HCT116 (cell line): ENCODE results near the gene CBX3. TPM values are rescaled to one million over a fixed set of nuclear protein-coding genes. Genes with fewer than 3 reads are reported as not detected.

Source experiments
- ATAC-seq: fragments of 200-7000 bp; cut with Tn5 transposase; 2 replicates; pipeline ENCODE4 v1.9.1; 2020; ENCODE audit warnings: mild to moderate bottlenecking, moderate library complexity
- BruUV-seq: library from RNA; stranded (reverse); fragments of 400-500 nt; replicated peaks from 2 replicates; lab custom pipeline; 2021; lab: Mats Ljungman, UMichigan
- CTCF ChIA-PET: fragments of 300-600 bp; sonication (Branson Sonifier 250); formaldehyde crosslinking; loops from one replicate; lab custom pipeline; 2021; ENCODE audit warnings: antibody characterized with exemption; lab: Charles Lee
- POLR2A ChIA-PET: fragments of 300-600, 350-600 bp; sonication (Branson Sonifier 250); formaldehyde crosslinking; loops from one replicate; lab custom pipeline; 2021; ENCODE audit warnings: antibody characterized with exemption; lab: Charles Lee
- RAD21 ChIA-PET, 2 experiments: fragments of 300-600 bp; sonication (Branson Sonifier 250); formaldehyde crosslinking; loops; one replicate each; lab custom pipeline; 2023; ENCODE audit warnings: low total read pairs in 2 of 2; ENCODE audit not compliant: uncharacterized antibody in 2 of 2, unreplicated experiment in 2 of 2, low non-redundant PET in 1 of 2; lab: Charles Lee
- DNase-seq: peaks from one replicate; pipeline ENCODE4 v3.0.0-alpha.2; 2010; ENCODE audit warnings: low read depth, low spot score
- H2AFZ ChIP-seq: fragments of 200-600 bp; shearing (Covaris generic), sonication (generic); 2 replicates; pipeline ENCODE4 v1.6.1; 2017; ENCODE audit warnings: low read depth, mixed run types, mixed read lengths, antibody characterized with exemption, low read length; ENCODE audit not compliant: poor library complexity, severe bottlenecking
- H3K27ac ChIP-seq: 2 replicates; pipeline ENCODE4 v1.5.1; 2012; ENCODE audit warnings: low read depth, low read length
- H3K27me3 ChIP-seq: fragments of 200-600 bp; sonication (generic); 2 replicates; pipeline ENCODE4 v1.6.1; 2016; ENCODE audit warnings: mixed run types, low read length, mixed read lengths; ENCODE audit not compliant: insufficient read depth
- H3K36me3 ChIP-seq, 2 experiments: fragments of 200-500 bp in 1 of 2; fragments of 200-600 bp in 1 of 2; sonication (Bioruptor generic) in 1 of 2; sonication (generic) in 1 of 2; 2 replicates each; pipeline versions ENCODE4 v1.5.1 to v1.6.1; 2014 to 2016; ENCODE audit warnings: low read length in 2 of 2, inconsistent platforms in 1 of 2, mixed read lengths in 1 of 2, mixed run types in 1 of 2; ENCODE audit not compliant: insufficient read depth in 2 of 2, control insufficient read depth in 1 of 2
- H3K4me1 ChIP-seq, 2 experiments: fragments of 200-600 bp in 1 of 2; sonication (generic) in 1 of 2; 2 replicates each; pipeline versions ENCODE4 v1.5.1 to v1.6.1; 2012 to 2017; ENCODE audit warnings: low read length in 2 of 2, inconsistent platforms in 1 of 2, mild to moderate bottlenecking in 1 of 2, mixed read lengths in 1 of 2, mixed run types in 1 of 2, moderate library complexity in 1 of 2; ENCODE audit not compliant: insufficient read depth in 2 of 2, control insufficient read depth in 1 of 2
- H3K4me2 ChIP-seq: fragments of 200-600 bp; sonication (generic); 2 replicates; pipeline ENCODE4 v1.6.1; 2017; ENCODE audit warnings: mixed run types, low read length, mixed read lengths
- H3K4me3 ChIP-seq, 2 experiments: fragments of 200-600 bp in 1 of 2; sonication (generic) in 1 of 2; replicated peaks in 1 of 2; 2 replicates each; pipeline ENCODE4 v1.5.1; 2011 to 2016; ENCODE audit warnings: low read length in 2 of 2, control low read depth in 1 of 2, low read depth in 1 of 2, mild to moderate bottlenecking in 1 of 2, mixed read lengths in 1 of 2, mixed run types in 1 of 2
- H3K79me2 ChIP-seq: fragments of 200-600 bp; sonication (generic); 2 replicates; pipeline ENCODE4 v1.6.1; 2017; ENCODE audit warnings: mild to moderate bottlenecking, mixed run types, low read length, moderate library complexity, mixed read lengths; ENCODE audit not compliant: insufficient read depth
- H3K9ac ChIP-seq: fragments of 200-600 bp; sonication (generic); 2 replicates; pipeline ENCODE4 v1.6.1; 2016; ENCODE audit warnings: low read length, mixed read lengths
- H3K9me2 ChIP-seq: fragments of 200-600 bp; sonication (generic), shearing (Covaris generic); 2 replicates; pipeline ENCODE4 v1.6.1; 2017; ENCODE audit warnings: mixed run types, mild to moderate bottlenecking, moderate library complexity; ENCODE audit not compliant: insufficient read depth
- H3K9me3 ChIP-seq, 2 experiments: fragments of 200-500 bp in 1 of 2; fragments of 200-600 bp in 1 of 2; sonication (Bioruptor generic) in 1 of 2; sonication (generic) in 1 of 2; 2 replicates each; pipeline ENCODE4 v1.6.1; 2014 to 2017; ENCODE audit warnings: low read length in 2 of 2, mixed read lengths in 2 of 2, inconsistent platforms in 1 of 2, low read depth in 1 of 2, mild to moderate bottlenecking in 1 of 2, mixed run types in 1 of 2, moderate library complexity in 1 of 2; ENCODE audit not compliant: control insufficient read depth in 1 of 2, insufficient read depth in 1 of 2
- H4K20me1 ChIP-seq: fragments of 200-600 bp; sonication (generic), shearing (Covaris generic); 2 replicates; pipeline ENCODE4 v1.6.1; 2017; ENCODE audit warnings: mixed run types, mild to moderate bottlenecking, moderate library complexity; ENCODE audit not compliant: insufficient read depth
- CEBPB ChIP-seq: IDR thresholded peaks from 2 replicates; pipeline ENCODE4 v1.6.1; 2012; ENCODE audit warnings: low read depth
- ELF1 ChIP-seq: IDR thresholded peaks from 2 replicates; pipeline ENCODE4 v1.6.1; 2012; ENCODE audit warnings: low read depth, borderline replicate concordance
- FOSL1 ChIP-seq: IDR thresholded peaks from 2 replicates; pipeline ENCODE4 v1.6.1; 2012; ENCODE audit warnings: low read depth
- JUND ChIP-seq: IDR thresholded peaks from 2 replicates; pipeline ENCODE4 v1.6.1; 2012
- POLR2AphosphoS5 ChIP-seq: IDR thresholded peaks from 2 replicates; pipeline ENCODE4 v1.6.1; 2011; ENCODE audit warnings: mild to moderate bottlenecking, low read depth, low read length, moderate library complexity
- SIN3A ChIP-seq: IDR thresholded peaks from 2 replicates; pipeline ENCODE4 v1.6.1; 2012; ENCODE audit warnings: low read depth
- TCF7L2 ChIP-seq: IDR thresholded peaks from 2 replicates; pipeline ENCODE4 v1.7.0; 2011; ENCODE audit warnings: borderline replicate concordance, inconsistent platforms; ENCODE audit not compliant: insufficient read depth, insufficient read length; ENCODE audit errors: extremely low read depth
- YY1 ChIP-seq: IDR thresholded peaks from 2 replicates; pipeline ENCODE4 v1.6.1; 2011; ENCODE audit warnings: low read length, low read depth, moderate library complexity, mild to moderate bottlenecking; ENCODE audit not compliant: insufficient replicate concordance; ENCODE audit errors: extremely low read depth
- intact Hi-C: fragments of 100-400 bp; cut with micrococcal nuclease; formaldehyde crosslinking; loops from 2 replicates; pipeline ENCODE4 v1.10.0; 2022
- total RNA-seq: library from RNA; stranded (reverse); gene quantifications from one replicate; pipeline ENCODE4 v1.2.1, GENCODE V29; 2021; ENCODE audit not compliant: unreplicated experiment
- TF ChIP-seq, protein P1 (sequence below): IDR thresholded peaks from 2 replicates; pipeline ENCODE4 v1.6.1; 2012

CBX3 gene
- total RNA-seq, 1 experiment from 2014 or later: 274 TPM

DNA sequence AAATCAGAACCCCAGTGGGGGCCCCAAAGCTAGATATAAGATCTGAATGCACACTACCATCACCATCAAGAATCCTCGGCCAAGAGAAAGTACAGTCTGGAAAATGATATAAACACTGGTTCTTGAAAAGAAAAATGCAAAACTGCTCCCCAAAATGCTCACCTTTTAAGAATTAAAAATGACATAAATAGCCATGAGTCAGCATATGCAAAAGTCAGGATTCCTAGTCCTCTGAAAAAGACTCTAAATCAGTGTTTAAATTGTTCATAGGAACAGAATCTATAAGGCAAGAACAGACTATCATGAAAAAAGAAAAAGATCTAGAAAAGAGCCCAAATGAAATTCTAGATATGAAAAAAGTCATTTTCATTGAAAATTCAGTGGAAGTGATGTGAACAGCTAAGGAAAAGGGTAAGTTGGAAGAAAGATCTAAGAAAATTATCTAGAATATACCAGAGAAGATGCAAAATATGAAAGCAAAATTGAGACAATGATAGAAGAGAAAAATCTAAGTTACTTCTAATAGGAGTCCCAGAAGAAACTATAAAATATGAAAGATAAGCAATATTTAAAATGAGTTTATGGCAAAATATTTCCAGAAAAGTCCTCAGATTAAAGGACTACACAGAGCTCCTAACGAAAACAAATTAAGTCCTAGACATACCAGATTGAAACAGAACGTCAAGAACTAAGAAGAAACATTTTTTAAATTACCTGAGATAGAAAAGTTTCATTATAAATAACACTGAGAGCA, 19.9 kb upstream of the CBX3 start:
- no peaks in the 10 kb centered on the region for H3K79me2 ChIP-seq
- CTCF ChIA-PET: interaction anchor here (1.6 to 3.8 kb wide), 2 partner anchors 91 to 184 kb away, joined by 4 to 16 read pairs; no protein-coding TSS in a partner anchor
- peaks cover 11% of the 10 kb centered on the region; the same call in 1 of the 2 replicates for H4K20me1 ChIP-seq
- H3K27ac ChIP-seq: no peak overlapping the region
- RAD21 ChIA-PET: no interaction called here
- no peak overlapping the region for H3K4me2 ChIP-seq
- no peak for ATAC-seq
- intact Hi-C loops: loop anchor here (5.0 kb wide), 1 partner anchor 89 kb away; no protein-coding TSS in a partner anchor
- H3K9ac ChIP-seq: no peak overlapping the region
- no peak overlapping the region for H2AFZ ChIP-seq
- H3K9me2 ChIP-seq: no peaks in the 10 kb centered on the region
- no peaks in the 10 kb centered on the region for H3K9me3 ChIP-seq
- no peak for DNase-seq
- H3K36me3 ChIP-seq: no peaks in the 10 kb centered on the region
- H3K4me1 ChIP-seq: no peaks in the 10 kb centered on the region
- POLR2A ChIA-PET: interaction anchor here (0.5 to 1.4 kb wide), 2 partner anchors 10 to 21 kb away, joined by 3 to 4 read pairs; no protein-coding TSS in a partner anchor
- no peak for TF ChIP-seq YY1
- no peak for TF ChIP-seq TCF7L2
- no peak for TF ChIP-seq CEBPB
- TF ChIP-seq POLR2AphosphoS5: no peak
- TF ChIP-seq JUND: no peak
- TF ChIP-seq ELF1: no peak
- TF ChIP-seq FOSL1: no peak
- TF ChIP-seq, protein P1, sequence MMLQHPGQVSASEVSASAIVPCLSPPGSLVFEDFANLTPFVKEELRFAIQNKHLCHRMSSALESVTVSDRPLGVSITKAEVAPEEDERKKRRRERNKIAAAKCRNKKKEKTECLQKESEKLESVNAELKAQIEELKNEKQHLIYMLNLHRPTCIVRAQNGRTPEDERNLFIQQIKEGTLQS: no peak
- no peak for TF ChIP-seq SIN3A
- H3K27me3 ChIP-seq: no peaks in the 10 kb centered on the region
- no peak overlapping the region for H3K4me3 ChIP-seq
- no TSS peak for BruUV-seq
